ENCODE measurements around the gene FARP1. TPM values are rescaled to one million over a fixed set of nuclear protein-coding genes. Genes with fewer than 3 reads are reported as not detected.

Gene FARP1
- total RNA-seq, 4 donors from 2014 or later: 11.0 to 27.2 (median 13.6) TPM

- Histone ChIP-seq H3K4me1 (no peaks in the 10 kb centered on the region), H3K27ac (no peak overlapping the region), H3K9me3 (no peaks in the 10 kb centered on the region), H3K4me3 (no peak overlapping the region), H3K27me3 (no peaks in the 10 kb centered on the region), H3K36me3 (no peaks in the 10 kb centered on the region)
- 67% methylated on average over 4 of the region's 4 CpGs for WGBS
- TF ChIP-seq EP300 (IDR thresholded peaks at IDR 0.05): no peak
- TF ChIP-seq POLR2A (IDR thresholded peaks at IDR 0.05): no peak
- no peak for TF ChIP-seq CTCF (IDR thresholded peaks at IDR 0.05)
- no peak for TF ChIP-seq POLR2AphosphoS5 (IDR thresholded peaks at IDR 0.05)
- no peak for DNase-seq (ENCODE audit: low spot score in 2 of 2)
Measured at GRCh38 chr13:98284679-98285078, 141.8 kb downstream of the FARP1 start.

GRCh38 chr13:98285317-98285716 is 142.4 kb downstream of the FARP1 start:
- TF ChIP-seq EP300 (IDR thresholded peaks at IDR 0.05) (no peak), CTCF (IDR thresholded peaks at IDR 0.05) (no peak), POLR2A (IDR thresholded peaks at IDR 0.05) (no peak), POLR2AphosphoS5 (IDR thresholded peaks at IDR 0.05) (no peak)
- Histone ChIP-seq H3K27ac (no peak overlapping the region), H3K4me3 (no peak overlapping the region), H3K36me3 (no peaks in the 10 kb centered on the region), H3K4me1 (no peaks in the 10 kb centered on the region), H3K9me3 (no peaks in the 10 kb centered on the region), H3K27me3 (no peaks in the 10 kb centered on the region)
- DNase-seq (ENCODE audit: low spot score in 2 of 2): no peak
- WGBS: 68% methylated on average over 4 of the region's 4 CpGs

GRCh38 chr13:98285852-98286594 is 143.1 kb downstream of the FARP1 start:
- Histone ChIP-seq H3K4me1 (no peaks in the 10 kb centered on the region), H3K27ac (no peak overlapping the region)
- 83% methylated on average over 12 of the region's 12 CpGs for WGBS

GRCh38 chr13:98286799-98287198 is 143.9 kb downstream of the FARP1 start:
- no peaks in the 10 kb centered on the region for H3K36me3 ChIP-seq
- 72% methylated on average over 2 of the region's 2 CpGs for WGBS
- no peaks in the 10 kb centered on the region for H3K27me3 ChIP-seq
- no peak overlapping the region for H3K4me3 ChIP-seq
- H3K9me3 ChIP-seq: no peaks in the 10 kb centered on the region
- no peak for DNase-seq (ENCODE audit: low spot score in 2 of 2)
- TF ChIP-seq EP300 (IDR thresholded peaks at IDR 0.05) (no peak), POLR2A (IDR thresholded peaks at IDR 0.05) (no peak), CTCF (IDR thresholded peaks at IDR 0.05) (no peak), POLR2AphosphoS5 (IDR thresholded peaks at IDR 0.05) (no peak)
- H3K4me1 ChIP-seq: no peaks in the 10 kb centered on the region
- H3K27ac ChIP-seq: no peak overlapping the region

More at GRCh38 chr13:98285852-98286594, 143.1 kb downstream of the FARP1 start:
- Histone ChIP-seq H3K27me3 (no peaks in the 10 kb centered on the region), H3K4me3 (no peak overlapping the region), H3K36me3 (no peaks in the 10 kb centered on the region), H3K9me3 (no peaks in the 10 kb centered on the region)
- no peak for DNase-seq (ENCODE audit: low spot score in 2 of 2)
- TF ChIP-seq CTCF (IDR thresholded peaks at IDR 0.05) (no peak), POLR2A (IDR thresholded peaks at IDR 0.05) (no peak)

- Histone ChIP-seq H3K4me1 (no peaks in the 10 kb centered on the region), H3K4me3 (no peak overlapping the region), H3K36me3 (no peaks in the 10 kb centered on the region), H3K27ac (no peak overlapping the region), H3K27me3 (no peaks in the 10 kb centered on the region), H3K9me3 (no peaks in the 10 kb centered on the region)
- 92% methylated on average over 6 of the region's 6 CpGs for WGBS
- TF ChIP-seq EP300 (IDR thresholded peaks at IDR 0.05): no peak
- TF ChIP-seq POLR2AphosphoS5 (IDR thresholded peaks at IDR 0.05): no peak
- no peak for TF ChIP-seq POLR2A (IDR thresholded peaks at IDR 0.05)
- TF ChIP-seq CTCF (IDR thresholded peaks at IDR 0.05): no peak
- DNase-seq (ENCODE audit: low spot score in 2 of 2): no peak
Measured at GRCh38 chr13:98288211-98288610, 145.3 kb downstream of the FARP1 start.

Measured in suprapubic skin (tissue), 4 donors.